ENCODE measurements around the gene BUB1B.

BUB1B gene

GRCh38 chr15:40264321-40265153 lies 103.7 kb downstream of the BUB1B start:
- FAIRE-seq (no peak), DNase-seq (ENCODE audit: insufficient read length, low spot score) (no peak)
- no peak for TF ChIP-seq CTCF (IDR thresholded peaks at IDR 0.05; ENCODE audit: insufficient read depth, missing control alignments)

GRCh38 chr15:40265355-40265754 lies 104.5 kb downstream of the BUB1B start:
- TF ChIP-seq CTCF (IDR thresholded peaks at IDR 0.05; ENCODE audit: insufficient read depth, missing control alignments): no peak
- DNase-seq (ENCODE audit: insufficient read length, low spot score) (no peak), FAIRE-seq (no peak)

GRCh38 chr15:40265875-40266274 lies 105.0 kb downstream of the BUB1B start:
- DNase-seq (ENCODE audit: insufficient read length, low spot score) (no peak), FAIRE-seq (no peak)
- no peak for TF ChIP-seq CTCF (IDR thresholded peaks at IDR 0.05; ENCODE audit: insufficient read depth, missing control alignments)

DNA sequence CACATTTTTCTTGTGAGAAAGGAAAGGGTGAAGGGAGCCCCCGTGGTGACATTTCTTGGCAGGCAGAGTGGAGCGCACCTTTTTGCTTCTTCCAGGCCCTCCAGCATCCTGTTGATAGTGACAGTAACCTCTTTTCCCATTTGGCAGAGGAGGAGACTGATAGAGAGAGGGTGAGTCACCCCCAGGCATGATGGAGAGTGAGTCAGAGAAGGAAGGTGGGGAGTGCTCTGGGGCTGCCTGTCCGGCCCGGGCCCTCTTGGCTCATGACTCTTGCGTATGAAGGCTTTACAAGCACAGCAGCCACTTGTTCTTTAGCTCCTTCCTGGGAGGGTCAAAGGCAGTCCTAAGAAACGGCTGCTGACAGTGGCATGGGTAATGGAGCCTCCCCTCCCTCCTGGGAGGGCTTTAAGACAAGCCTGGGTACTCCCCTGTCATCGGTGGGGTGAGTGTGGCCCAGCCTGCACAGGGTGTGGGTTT lies 106.0 kb downstream of the BUB1B start:
- FAIRE-seq (no peak), DNase-seq (ENCODE audit: insufficient read length, low spot score) (no peak)
- no peak for TF ChIP-seq CTCF (IDR thresholded peaks at IDR 0.05; ENCODE audit: insufficient read depth, missing control alignments)

DNA sequence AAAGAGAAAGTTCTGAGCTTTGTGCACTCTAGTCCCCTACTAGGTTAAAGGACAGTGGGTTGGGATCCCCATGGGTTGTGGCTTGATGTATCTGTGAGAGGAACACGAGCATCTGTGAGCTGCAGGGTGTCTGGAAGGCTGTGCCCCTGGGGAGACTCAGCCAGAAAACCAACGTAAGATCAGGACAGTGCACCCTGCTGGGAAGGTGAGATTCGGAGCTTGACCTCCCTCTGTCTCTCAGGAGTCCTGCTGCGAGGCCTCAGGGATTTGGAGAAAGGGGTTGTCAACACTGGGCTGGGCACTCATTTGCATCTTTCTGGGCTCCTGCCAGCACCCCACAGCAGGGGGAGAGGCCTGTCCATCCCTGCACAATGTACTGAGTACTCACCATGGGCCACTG lies 106.8 kb downstream of the BUB1B start:
- DNase-seq (ENCODE audit: insufficient read length, low spot score): no peak
- no peak for TF ChIP-seq CTCF (IDR thresholded peaks at IDR 0.05; ENCODE audit: insufficient read depth, missing control alignments)
- no peak for FAIRE-seq

GRCh38 chr15:40269604-40270003 lies 108.7 kb downstream of the BUB1B start:
- DNase-seq (ENCODE audit: insufficient read length, low spot score) (no peak), FAIRE-seq (no peak)
- no peak for TF ChIP-seq CTCF (IDR thresholded peaks at IDR 0.05; ENCODE audit: insufficient read depth, missing control alignments)
